Left ventricle myocardium superior (tissue), 1 donor: ENCODE measurements around the gene NTRK3. TPM values are rescaled to one million over a fixed set of nuclear protein-coding genes. Genes with fewer than 3 reads are reported as not detected.
"Not testable (repeated sequence)": the region's sequence is repeated elsewhere in the genome, so short reads cannot be mapped to it uniquely, and the experiment has no call there.

Experiments
- ATAC-seq: fragments of 200-7000 bp; cut with Tn5 transposase; one replicate; pipeline ENCODE4 v1.9.1; 2020; ENCODE audit warnings: mild to moderate bottlenecking, moderate library complexity
- DNase-seq: peaks from one replicate; pipeline ENCODE4 v3.0.0-alpha.2; 2020
- intact Hi-C: fragments of 100-400 bp; cut with micrococcal nuclease; formaldehyde crosslinking; loops from one replicate; pipeline ENCODE4 v1.11.0; 2022
- total RNA-seq: library from RNA; stranded (reverse); fragmentation: NEBNext Ultra II Directional; extraction: Animal tissue kit (Norgen Biotek cat#: 25700); gene quantifications from one replicate; pipeline ENCODE4 v1.2.1, GENCODE V29; 2021
- donor health status: DM: no; HTN: yes; CAD: no; lungs with severe emphysema.

NTRK3 gene
- total RNA-seq, 1 donor from 2014 or later, result 4.0 TPM

GRCh38 chr15:88100181-88100580, 156.4 kb downstream of the NTRK3 start:
- ATAC-seq, result no peak
- DNase-seq, result no peak
- intact Hi-C loops, result no loop called here

DNA sequence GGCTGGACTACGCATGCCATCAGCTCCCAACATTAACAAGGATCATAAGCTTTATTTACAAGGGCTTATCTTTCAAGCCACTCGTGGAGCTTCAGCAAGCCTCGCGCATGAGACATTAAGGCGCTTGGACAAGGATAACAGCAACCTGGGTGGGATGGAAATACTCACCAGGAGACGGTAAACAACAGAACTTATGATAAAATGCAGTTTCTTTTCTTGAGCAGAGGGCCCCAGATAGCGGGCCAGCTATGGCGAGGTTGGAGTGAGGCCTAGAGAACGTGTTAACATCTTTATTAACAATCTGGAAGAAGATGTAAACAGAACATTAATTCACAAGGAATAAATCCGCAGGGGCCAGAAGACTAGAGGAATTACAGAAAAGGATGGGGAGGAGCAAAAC, 158.2 kb downstream of the NTRK3 start:
- no peak for DNase-seq
- ATAC-seq, result no peak
- intact Hi-C loops, result no loop called here

DNA sequence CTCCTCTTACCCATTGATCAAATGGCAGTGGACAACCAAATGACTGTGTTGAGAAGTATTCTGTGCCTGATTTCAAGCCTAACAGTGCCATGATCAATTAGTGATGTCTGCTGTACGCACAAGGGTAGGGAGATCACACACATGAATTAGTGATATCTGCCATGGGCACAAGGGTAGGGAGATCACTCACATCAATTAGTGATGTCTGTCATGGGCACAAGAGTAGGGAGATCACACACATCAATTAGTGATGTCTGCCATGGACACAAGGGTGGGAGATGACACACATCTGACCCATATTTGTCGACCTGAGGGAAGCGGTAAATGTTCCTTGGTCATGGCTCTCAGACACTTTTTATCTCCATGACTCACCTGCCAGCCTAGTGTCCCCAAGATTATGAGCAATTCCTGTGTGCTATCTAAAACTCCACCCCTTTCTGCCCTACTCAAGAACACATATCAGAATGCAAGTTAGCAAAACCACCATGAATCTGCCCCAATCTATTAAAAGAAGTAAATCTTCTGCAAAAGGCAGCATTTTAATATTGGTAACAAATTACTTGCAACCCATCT, 165.0 kb downstream of the NTRK3 start:
- DNase-seq, result no peak
- intact Hi-C loops, result no loop called here
- ATAC-seq, result no peak

- DNase-seq (peak; percentile 39), ATAC-seq (peak; percentile 78)
- intact Hi-C loops, result no loop called here
Measured at GRCh38 chr15:88090481-88091011, 166.0 kb downstream of the NTRK3 start.

DNA sequence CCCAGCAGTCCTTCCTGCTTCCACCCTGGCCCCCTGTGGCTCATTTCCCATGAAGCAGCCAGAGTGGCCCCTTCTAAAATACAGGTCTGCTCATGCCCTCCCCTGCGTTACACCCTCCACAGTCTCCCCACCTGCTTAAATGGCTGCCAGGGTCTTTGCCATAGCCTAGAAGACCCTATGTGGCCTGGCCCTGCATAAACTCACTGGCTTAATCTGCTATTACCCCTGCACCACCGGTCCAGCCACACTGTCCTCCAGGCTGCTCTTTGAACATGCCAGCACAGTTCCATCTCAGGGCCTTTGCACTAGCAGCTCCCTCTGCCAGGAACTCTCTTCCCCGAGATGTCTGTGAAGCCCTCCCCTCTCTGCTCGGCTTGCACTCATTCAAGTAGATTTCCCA, 166.8 kb downstream of the NTRK3 start:
- intact Hi-C loops, result no loop called here
- DNase-seq, result no peak
- ATAC-seq, result no peak

DNA sequence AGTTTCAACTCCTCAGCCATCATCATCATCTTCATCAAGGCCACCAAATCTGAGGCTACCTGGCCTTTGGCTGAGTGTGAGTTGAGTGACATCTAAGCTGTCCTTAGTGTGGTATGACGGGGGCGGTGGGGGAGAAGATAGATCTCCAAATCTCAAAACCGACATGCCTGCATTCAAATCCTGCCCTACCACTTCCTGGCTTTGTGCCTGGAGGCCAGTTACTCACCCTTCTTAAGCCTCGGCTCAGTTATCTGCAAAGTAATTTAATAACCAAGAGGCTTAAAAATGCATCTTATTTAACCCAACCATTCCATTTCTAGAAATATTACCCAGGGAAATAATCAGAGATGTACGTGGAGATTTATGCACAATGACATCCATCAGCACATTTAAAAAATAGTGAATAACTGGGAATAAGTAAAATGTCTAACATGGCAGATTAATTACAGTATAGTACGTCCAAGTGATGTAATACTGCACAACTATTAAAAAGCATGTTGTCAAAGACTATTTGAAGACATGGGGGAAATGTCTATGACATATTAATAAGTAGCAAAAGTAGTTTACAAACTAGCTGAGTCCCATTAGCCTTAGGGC, 167.4 kb downstream of the NTRK3 start:
- no peak for ATAC-seq
- intact Hi-C loops, result no loop called here
- no peak for DNase-seq

GRCh38 chr15:88083811-88084760, 172.5 kb downstream of the NTRK3 start:
- DNase-seq (no peak), ATAC-seq (peak; percentile 71)
- intact Hi-C loops, result no loop called here

- no peak for ATAC-seq
- intact Hi-C loops, result no loop called here
Measured at GRCh38 chr15:88080616-88081015, 175.9 kb downstream of the NTRK3 start.

GRCh38 chr15:88077296-88078020, 179.1 kb downstream of the NTRK3 start:
- no peak for ATAC-seq
- intact Hi-C loops, result no loop called here
- DNase-seq, result no peak

More at GRCh38 chr15:88080616-88081015, 175.9 kb downstream of the NTRK3 start:
- DNase-seq, result no peak

DNA sequence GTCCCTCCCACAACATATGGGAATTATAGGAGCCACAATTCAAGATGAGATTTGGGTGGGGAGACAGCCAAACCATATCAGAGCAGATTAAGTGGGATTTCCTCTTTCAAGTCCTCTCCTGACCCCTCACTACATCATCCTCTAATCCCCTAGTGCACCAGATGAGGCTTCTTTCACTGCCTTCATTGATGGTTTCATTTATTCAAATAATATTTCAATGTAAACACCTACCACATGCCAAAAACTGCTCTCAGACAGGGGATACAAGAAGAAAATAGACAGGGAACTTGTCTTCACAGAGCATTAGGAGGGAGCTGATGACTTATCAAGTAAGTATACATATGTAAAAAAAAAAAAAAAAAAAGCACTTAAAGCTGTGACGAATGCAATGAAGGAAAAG, 180.2 kb downstream of the NTRK3 start:
- DNase-seq, result no peak
- intact Hi-C loops, result no loop called here
- no peak for ATAC-seq

DNA sequence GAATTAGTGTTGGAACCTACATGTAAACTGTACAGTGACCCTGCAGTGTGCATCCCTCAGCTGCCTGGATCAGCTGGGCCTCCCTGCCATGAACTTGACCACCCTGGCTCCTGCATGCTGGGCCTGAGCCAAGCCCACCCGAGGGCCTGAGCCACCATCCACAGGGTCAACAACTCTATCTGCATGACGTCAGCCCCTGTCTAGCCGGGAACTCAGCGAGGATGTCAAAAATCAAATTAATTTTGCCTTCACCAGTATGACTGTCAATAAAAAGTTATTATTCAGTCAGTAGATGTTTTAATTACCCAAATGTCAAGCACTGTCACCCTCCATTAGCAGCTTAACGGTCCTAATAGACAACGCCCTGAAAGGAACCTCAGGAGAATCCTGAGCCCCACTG, 181.4 kb downstream of the NTRK3 start:
- intact Hi-C loops, result no loop called here
- no peak for DNase-seq
- no peak for ATAC-seq

- intact Hi-C loops, result no loop called here
- no peak for DNase-seq
- no peak for ATAC-seq
Measured at GRCh38 chr15:88074386-88074785, 182.2 kb downstream of the NTRK3 start.

- ATAC-seq (no peak), DNase-seq (no peak)
- intact Hi-C loops, result no loop called here
Measured at GRCh38 chr15:88073391-88073691, 183.2 kb downstream of the NTRK3 start.

- DNase-seq (no peak), ATAC-seq (no peak)
- intact Hi-C loops, result no loop called here
Measured at GRCh38 chr15:88072598-88073390, 183.7 kb downstream of the NTRK3 start.

GRCh38 chr15:88072133-88072532, 184.4 kb downstream of the NTRK3 start:
- DNase-seq, ATAC-seq, intact Hi-C loops: not testable (repeated sequence)

- DNase-seq (no peak), ATAC-seq (no peak)
- intact Hi-C loops, result no loop called here
Measured at GRCh38 chr15:88071141-88071540, 185.4 kb downstream of the NTRK3 start.

- no peak for DNase-seq
Measured at GRCh38 chr15:88069561-88069960, 187.0 kb downstream of the NTRK3 start.

GRCh38 chr15:88067331-88067685, 189.2 kb downstream of the NTRK3 start:
- DNase-seq (no peak), ATAC-seq (no peak)
- intact Hi-C loops, result no loop called here

More at GRCh38 chr15:88069561-88069960, 187.0 kb downstream of the NTRK3 start:
- no peak for ATAC-seq
- intact Hi-C loops, result no loop called here
